Calu3 (cell line): ENCODE measurements around the gene PDK1. TPM values are rescaled to one million over a fixed set of nuclear protein-coding genes. Genes with fewer than 3 reads are reported as not detected.

Experiments used
- BruUV-seq: library from RNA; stranded (reverse); fragments of 400-500 nt; replicated peaks from 2 replicates; lab custom pipeline; 2021; lab: Mats Ljungman, UMichigan
- CTCF ChIA-PET: fragments of 300-600 bp; sonication (Branson Sonifier 250); formaldehyde crosslinking; loops from one replicate; lab custom pipeline; 2022; ENCODE audit warnings: antibody characterized with exemption; lab: Charles Lee
- DNase-seq: peaks from one replicate; pipeline ENCODE4 v3.0.0; 2022
- H3K27ac Mint-ChIP-seq: one replicate; pipeline ENCODE4 v1.8.0; 2022; ENCODE audit warnings: mixed read lengths; ENCODE audit not compliant: unreplicated experiment
- H3K27me3 Mint-ChIP-seq: one replicate; pipeline ENCODE4 v1.8.0; 2022; ENCODE audit warnings: mixed read lengths; ENCODE audit not compliant: unreplicated experiment
- H3K36me3 Mint-ChIP-seq: one replicate; pipeline ENCODE4 v1.8.0; 2022; ENCODE audit warnings: mild to moderate bottlenecking, moderate library complexity, mixed read lengths; ENCODE audit not compliant: insufficient read depth, unreplicated experiment
- H3K4me1 Mint-ChIP-seq: one replicate; pipeline ENCODE4 v1.8.0; 2022; ENCODE audit warnings: mild to moderate bottlenecking, low read depth, mixed read lengths; ENCODE audit not compliant: unreplicated experiment
- H3K4me3 Mint-ChIP-seq: one replicate; pipeline ENCODE4 v1.8.0; 2022; ENCODE audit warnings: mild to moderate bottlenecking, low read depth, moderate library complexity, mixed read lengths; ENCODE audit not compliant: unreplicated experiment
- H3K9me3 Mint-ChIP-seq: one replicate; pipeline ENCODE4 v1.8.0; 2022; ENCODE audit warnings: low read depth, mixed read lengths; ENCODE audit not compliant: unreplicated experiment
- intact Hi-C: fragments of 100-400 bp; cut with micrococcal nuclease; formaldehyde crosslinking; loops from one replicate; pipeline ENCODE4 v1.10.0; 2022; ENCODE audit not compliant: unreplicated experiment
- total RNA-seq: library from RNA; stranded (reverse); gene quantifications from 2 replicates; pipeline ENCODE4 v1.2.3, GENCODE V29; 2022
- TF ChIP-seq, protein P1 (sequence below): fragments of 200-600 bp; IDR thresholded peaks from one replicate; pipeline ENCODE4 v1.8.0; 2022; ENCODE audit warnings: antibody characterized with exemption; ENCODE audit not compliant: unreplicated experiment

Gene PDK1
- total RNA-seq, 1 experiment from 2014 or later: 16.8 TPM

DNA sequence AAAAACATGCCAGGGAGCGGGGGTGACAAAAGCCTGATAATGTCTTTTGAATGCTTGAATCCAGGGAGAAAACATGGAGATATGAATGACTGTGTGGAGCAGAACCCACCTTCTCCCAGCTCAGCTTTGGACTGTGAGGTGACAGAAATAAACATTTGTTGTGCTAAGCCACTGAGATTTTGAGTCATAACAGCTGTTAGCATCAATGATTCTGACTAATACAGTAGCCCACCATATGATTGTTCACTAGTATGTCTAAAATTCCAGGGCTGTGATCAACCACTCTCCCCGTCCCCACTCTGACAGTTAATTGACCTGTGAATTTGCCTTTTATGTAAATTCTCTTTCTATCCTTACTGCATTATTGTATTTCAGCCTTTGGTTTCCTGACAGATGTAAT lies 69.1 kb downstream of the PDK1 start:
- Mint-ChIP-seq H3K9me3 (peaks cover 2% of the 10 kb centered on the region), H3K4me3 (no peak overlapping the region), H3K27ac (no peak overlapping the region), H3K36me3 (no peaks in the 10 kb centered on the region), H3K4me1 (no peaks in the 10 kb centered on the region), H3K27me3 (no peaks in the 10 kb centered on the region)
- no peak for DNase-seq
- TF ChIP-seq, protein P1, sequence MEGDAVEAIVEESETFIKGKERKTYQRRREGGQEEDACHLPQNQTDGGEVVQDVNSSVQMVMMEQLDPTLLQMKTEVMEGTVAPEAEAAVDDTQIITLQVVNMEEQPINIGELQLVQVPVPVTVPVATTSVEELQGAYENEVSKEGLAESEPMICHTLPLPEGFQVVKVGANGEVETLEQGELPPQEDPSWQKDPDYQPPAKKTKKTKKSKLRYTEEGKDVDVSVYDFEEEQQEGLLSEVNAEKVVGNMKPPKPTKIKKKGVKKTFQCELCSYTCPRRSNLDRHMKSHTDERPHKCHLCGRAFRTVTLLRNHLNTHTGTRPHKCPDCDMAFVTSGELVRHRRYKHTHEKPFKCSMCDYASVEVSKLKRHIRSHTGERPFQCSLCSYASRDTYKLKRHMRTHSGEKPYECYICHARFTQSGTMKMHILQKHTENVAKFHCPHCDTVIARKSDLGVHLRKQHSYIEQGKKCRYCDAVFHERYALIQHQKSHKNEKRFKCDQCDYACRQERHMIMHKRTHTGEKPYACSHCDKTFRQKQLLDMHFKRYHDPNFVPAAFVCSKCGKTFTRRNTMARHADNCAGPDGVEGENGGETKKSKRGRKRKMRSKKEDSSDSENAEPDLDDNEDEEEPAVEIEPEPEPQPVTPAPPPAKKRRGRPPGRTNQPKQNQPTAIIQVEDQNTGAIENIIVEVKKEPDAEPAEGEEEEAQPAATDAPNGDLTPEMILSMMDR: no peak
- CTCF ChIA-PET: no interaction called here
- no TSS peak for BruUV-seq
- intact Hi-C loops: no loop called here

DNA sequence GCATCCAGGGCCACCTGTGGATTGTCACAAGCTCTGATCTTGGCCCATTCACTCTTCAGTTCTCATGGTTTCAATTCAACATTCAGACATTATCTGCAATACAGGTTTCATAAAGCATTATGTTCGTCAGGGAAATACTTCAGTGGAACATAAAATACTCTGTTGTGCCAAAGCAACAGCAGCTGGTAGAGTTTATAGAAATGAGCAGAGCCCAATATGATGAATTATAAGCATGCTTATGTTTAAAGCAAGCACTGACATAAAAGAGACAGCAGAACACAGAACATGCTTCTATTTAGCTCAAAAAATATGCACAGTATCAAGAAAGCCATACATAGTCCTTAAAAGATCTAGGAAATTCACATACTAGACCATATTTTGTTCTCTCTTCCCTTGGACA lies 71.3 kb downstream of the PDK1 start:
- peaks cover 2% of the 10 kb centered on the region for H3K9me3 Mint-ChIP-seq
- intact Hi-C loops: no loop called here
- no TSS peak for BruUV-seq
- no peaks in the 10 kb centered on the region for H3K36me3 Mint-ChIP-seq
- no peaks in the 10 kb centered on the region for H3K4me1 Mint-ChIP-seq
- no peak overlapping the region for H3K4me3 Mint-ChIP-seq
- CTCF ChIA-PET: no interaction called here
- H3K27me3 Mint-ChIP-seq: no peaks in the 10 kb centered on the region
- H3K27ac Mint-ChIP-seq: no peak overlapping the region
- TF ChIP-seq, protein P1: no peak
- no peak for DNase-seq

DNA sequence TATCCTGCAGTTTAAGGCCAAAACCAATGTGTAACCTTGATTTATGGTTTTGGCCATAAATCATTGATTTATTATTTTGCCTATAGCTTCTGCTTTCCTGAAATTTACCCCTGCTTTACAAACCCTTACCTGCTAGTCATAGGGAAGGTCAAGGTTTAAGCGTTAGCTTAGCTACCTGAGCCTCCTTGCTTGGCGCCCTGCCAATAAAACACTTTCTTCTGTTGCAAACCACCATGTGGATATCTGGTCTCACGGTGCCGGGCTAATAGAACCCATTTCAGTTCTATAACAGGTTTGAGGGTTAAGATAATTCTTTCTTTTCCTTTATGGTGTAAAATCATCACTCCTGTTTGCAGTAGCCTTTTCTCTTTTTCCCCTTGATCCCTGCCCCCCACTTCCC lies 72.2 kb downstream of the PDK1 start:
- intact Hi-C loops: no loop called here
- no TSS peak for BruUV-seq
- Mint-ChIP-seq H3K4me3 (no peak overlapping the region), H3K9me3 (peaks cover 2% of the 10 kb centered on the region), H3K4me1 (no peaks in the 10 kb centered on the region), H3K27ac (no peak overlapping the region), H3K27me3 (no peaks in the 10 kb centered on the region), H3K36me3 (no peaks in the 10 kb centered on the region)
- TF ChIP-seq, protein P1: no peak
- CTCF ChIA-PET: no interaction called here
- DNase-seq: no peak

GRCh38 chr2:172629586-172629985 lies 73.7 kb downstream of the PDK1 start:
- Mint-ChIP-seq H3K9me3 (no peaks in the 10 kb centered on the region), H3K4me1 (no peaks in the 10 kb centered on the region), H3K27ac (no peak overlapping the region), H3K27me3 (no peaks in the 10 kb centered on the region), H3K4me3 (no peak overlapping the region), H3K36me3 (no peaks in the 10 kb centered on the region)
- intact Hi-C loops: no loop called here
- CTCF ChIA-PET: interaction anchor here (0.6 kb wide), 1 partner anchor 1004 kb away, joined by 3 read pairs; no protein-coding TSS in a partner anchor
- no TSS peak for BruUV-seq
- no peak for DNase-seq
- TF ChIP-seq, protein P1: no peak
